GM23338 (cell line): ENCODE measurements around the gene ATP8A2. TPM values are rescaled to one million over a fixed set of nuclear protein-coding genes. Genes with fewer than 3 reads are reported as not detected.
A peak's percentile ranks its signal among the peaks of the same experiment; 100 is the strongest.

ENCODE experiments used
- ATAC-seq: fragments of 200-7000 bp; cut with Tn5 transposase; 3 replicates; pipeline ENCODE4 v1.9.1; 2020
- DNase-seq: peaks from one replicate; pipeline ENCODE4 v3.0.0-alpha.2; 2015; ENCODE audit warnings: low spot score
- H2AFZ ChIP-seq: fragments of 200-600 bp; sonication (generic); 2 replicates; pipeline ENCODE4 v1.8.0; 2016; ENCODE audit warnings: antibody characterized with exemption, mild to moderate bottlenecking, moderate library complexity
- H3F3A ChIP-seq: fragments of 200-600 bp; sonication (generic); replicated peaks from 2 replicates; pipeline ENCODE4 v1.8.0; 2017; ENCODE audit warnings: antibody characterized with exemption, mixed run types, low read depth
- H3K27ac ChIP-seq: fragments of 200-600 bp; sonication (generic); 2 replicates; pipeline ENCODE4 v1.6.1; 2016; ENCODE audit warnings: low read depth
- H3K27me3 ChIP-seq: fragments of 200-600 bp; sonication (generic); 2 replicates; pipeline ENCODE4 v1.8.0; 2016; ENCODE audit warnings: mild to moderate bottlenecking, mixed run types, moderate library complexity; ENCODE audit not compliant: insufficient read depth
- H3K36me3 ChIP-seq: fragments of 200-600 bp; sonication (generic); 2 replicates; pipeline ENCODE4 v1.8.0; 2016; ENCODE audit warnings: mild to moderate bottlenecking; ENCODE audit not compliant: insufficient read depth
- H3K4me1 ChIP-seq: fragments of 200-600 bp; sonication (generic); 2 replicates; pipeline ENCODE4 v1.8.0; 2016; ENCODE audit warnings: mild to moderate bottlenecking, moderate library complexity; ENCODE audit not compliant: insufficient read depth
- H3K4me2 ChIP-seq: fragments of 200-600 bp; sonication (generic); 2 replicates; pipeline ENCODE4 v1.7.1; 2017; ENCODE audit warnings: mixed run types
- H3K4me3 ChIP-seq: fragments of 200-600 bp; sonication (generic); 2 replicates; pipeline ENCODE4 v1.6.1; 2016; ENCODE audit warnings: mixed run types
- H3K79me2 ChIP-seq: fragments of 200-600 bp; sonication (generic); replicated peaks from 2 replicates; pipeline ENCODE4 v1.8.0; 2017; ENCODE audit warnings: mild to moderate bottlenecking; ENCODE audit not compliant: insufficient read depth
- H3K9me2 ChIP-seq: fragments of 200-600 bp; sonication (generic); 2 replicates; pipeline ENCODE4 v1.8.0; 2017; ENCODE audit not compliant: insufficient read depth
- H4K20me1 ChIP-seq: fragments of 200-600 bp; sonication (generic); replicated peaks from 2 replicates; pipeline ENCODE4 v1.8.0; 2017; ENCODE audit warnings: mild to moderate bottlenecking; ENCODE audit not compliant: insufficient read depth
- H3K27ac Mint-ChIP-seq: 2 replicates; pipeline ENCODE4 v1.8.0; 2020; ENCODE audit warnings: inconsistent platforms, mild to moderate bottlenecking, moderate library complexity, mixed read lengths
- H3K27me3 Mint-ChIP-seq: 3 replicates; pipeline ENCODE4 v1.8.0; 2022; ENCODE audit warnings: low read depth, mild to moderate bottlenecking, moderate library complexity, mixed read lengths, inconsistent platforms; ENCODE audit not compliant: insufficient read depth, poor library complexity
- H3K36me3 Mint-ChIP-seq: 3 replicates; pipeline ENCODE4 v1.8.0; 2021; ENCODE audit warnings: low read depth, mild to moderate bottlenecking, inconsistent platforms, moderate library complexity, mixed read lengths
- H3K4me1 Mint-ChIP-seq: 3 replicates; pipeline ENCODE4 v1.8.0; 2020; ENCODE audit warnings: mild to moderate bottlenecking, inconsistent platforms, mixed read lengths
- H3K4me3 Mint-ChIP-seq: 3 replicates; pipeline ENCODE4 v1.8.0; 2021; ENCODE audit warnings: moderate library complexity, mild to moderate bottlenecking, inconsistent platforms, mixed read lengths
- H3K9me3 Mint-ChIP-seq: 3 replicates; pipeline ENCODE4 v1.8.0; 2020; ENCODE audit warnings: moderate library complexity, mild to moderate bottlenecking, inconsistent platforms, mixed read lengths
- CREB1 ChIP-seq: fragments of 250-450 bp; sonication (Bioruptor Pico); IDR thresholded peaks from 2 replicates; pipeline ENCODE4 v1.5.0; 2020; ENCODE audit warnings: low read depth, mild to moderate bottlenecking, moderate library complexity
- EZH2 ChIP-seq: fragments of 200-600 bp; sonication (generic); IDR thresholded peaks from one replicate; pipeline ENCODE4 v1.8.0; 2017; ENCODE audit warnings: antibody characterized with exemption, mild to moderate bottlenecking, low read depth; ENCODE audit not compliant: unreplicated experiment
- JUNB ChIP-seq: IDR thresholded peaks from one replicate; pipeline ENCODE4 v1.6.1; 2016; ENCODE audit warnings: antibody characterized with exemption; ENCODE audit not compliant: unreplicated experiment
- NANOG ChIP-seq: IDR thresholded peaks from 2 replicates; pipeline ENCODE4 v1.6.1; 2016; ENCODE audit warnings: antibody characterized with exemption, borderline replicate concordance
- POLR2AphosphoS5 ChIP-seq: IDR thresholded peaks from 2 replicates; pipeline ENCODE4 v1.6.1; 2016; ENCODE audit warnings: antibody characterized with exemption, low read depth
- STAT1 ChIP-seq: IDR thresholded peaks from one replicate; pipeline ENCODE4 v1.6.1; 2016; ENCODE audit warnings: antibody characterized with exemption; ENCODE audit not compliant: unreplicated experiment
- ZNF114 ChIP-seq: fragments of 250-450 bp; sonication (Bioruptor Pico); IDR thresholded peaks from 2 replicates; pipeline ENCODE4 v1.5.0; 2020; ENCODE audit warnings: mild to moderate bottlenecking, moderate library complexity
- ZNF331 ChIP-seq: fragments of 250-450 bp; sonication (Bioruptor Pico); IDR thresholded peaks from 2 replicates; pipeline ENCODE4 v1.5.0; 2020; ENCODE audit warnings: low read depth, mild to moderate bottlenecking, moderate library complexity
- polyA plus RNA-seq: library from polyadenylated mRNA; unstranded; fragments of >200 nt; fragmentation: Nextera tagmentation; extraction: Ambion mirVana; gene quantifications from 2 replicates; pipeline ENCODE4 v1.2.1, GENCODE V29; 2016
- total RNA-seq: library from RNA; depleted of rRNA; stranded (reverse); fragments of >200 nt; shearing (Covaris generic); gene quantifications from 2 replicates; pipeline ENCODE4 v1.2.3, GENCODE V29; 2014
- TF ChIP-seq, protein P1 (sequence below): IDR thresholded peaks from 2 replicates; pipeline ENCODE4 v1.6.1; 2016; ENCODE audit warnings: antibody characterized with exemption
- TF ChIP-seq, protein P2 (sequence below): fragments of 250-450 bp; sonication (Bioruptor Pico); IDR thresholded peaks from 2 replicates; pipeline ENCODE4 v1.5.0; 2020; ENCODE audit warnings: mild to moderate bottlenecking, moderate library complexity
- TF ChIP-seq, protein P3 (sequence below): IDR thresholded peaks from one replicate; pipeline ENCODE4 v1.6.1; 2018; ENCODE audit warnings: antibody characterized with exemption; ENCODE audit not compliant: unreplicated experiment

ATP8A2 gene
- total and polyA plus RNA-seq, 2 experiments from 2014 or later = 5.7 to 8.8 TPM

DNA sequence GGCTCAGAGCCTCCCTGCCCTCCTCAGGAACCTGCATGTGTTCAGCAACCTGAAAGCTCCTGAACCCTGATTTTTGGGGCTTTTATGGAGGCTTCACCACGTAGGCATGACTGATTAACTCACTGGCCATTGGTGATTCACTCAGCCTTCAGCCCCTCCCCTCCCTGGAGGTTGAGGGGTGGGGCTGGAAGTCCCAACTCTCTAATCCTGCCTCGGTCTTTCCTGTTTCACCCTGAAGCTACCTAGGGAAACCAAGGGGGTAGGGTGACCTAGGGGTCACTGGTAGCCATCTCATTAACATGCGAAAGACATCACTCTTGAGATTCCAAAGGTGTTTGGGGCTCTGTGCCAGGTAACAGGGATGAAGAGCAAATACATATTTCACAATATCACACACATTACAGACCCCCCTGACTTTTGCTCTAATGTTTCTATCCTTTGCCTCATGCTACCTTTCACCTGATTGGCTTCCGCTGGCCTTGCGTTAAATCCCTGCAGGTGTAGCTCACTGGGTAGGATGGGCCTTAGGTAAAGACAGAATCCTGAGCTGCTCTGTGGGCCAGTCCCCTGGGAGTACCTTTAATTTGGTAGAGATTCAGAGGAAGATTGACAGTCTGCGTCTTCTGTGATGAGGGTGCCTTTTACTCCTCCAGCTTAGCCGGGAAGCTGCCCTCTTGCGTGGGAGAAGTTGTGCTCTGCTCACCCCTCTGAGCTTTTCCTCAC lies 260.6 kb downstream of the ATP8A2 start:
- Mint-ChIP-seq H3K36me3 (peaks cover 14% of the 10 kb centered on the region), H3K4me1 (peaks cover 38% of the 10 kb centered on the region), H3K4me3 (no peak overlapping the region), H3K9me3 (peaks cover 14% of the 10 kb centered on the region; the same call in 2 of the 3 replicates), H3K27me3 (no peaks in the 10 kb centered on the region), H3K27ac (no peak overlapping the region)
- H4K20me1 ChIP-seq = no peaks in the 10 kb centered on the region
- no peak overlapping the region for H3K4me3 ChIP-seq
- no peaks in the 10 kb centered on the region for H3K79me2 ChIP-seq
- TF ChIP-seq ZNF114 (no peak), EZH2 (no peak), STAT1 (no peak), ZNF331 (CRISPR knock-in tag) (no peak), POLR2AphosphoS5 (no peak), NANOG (no peak), CREB1 (CRISPR knock-in tag) (no peak), JUNB (no peak)
- TF ChIP-seq, protein P1, sequence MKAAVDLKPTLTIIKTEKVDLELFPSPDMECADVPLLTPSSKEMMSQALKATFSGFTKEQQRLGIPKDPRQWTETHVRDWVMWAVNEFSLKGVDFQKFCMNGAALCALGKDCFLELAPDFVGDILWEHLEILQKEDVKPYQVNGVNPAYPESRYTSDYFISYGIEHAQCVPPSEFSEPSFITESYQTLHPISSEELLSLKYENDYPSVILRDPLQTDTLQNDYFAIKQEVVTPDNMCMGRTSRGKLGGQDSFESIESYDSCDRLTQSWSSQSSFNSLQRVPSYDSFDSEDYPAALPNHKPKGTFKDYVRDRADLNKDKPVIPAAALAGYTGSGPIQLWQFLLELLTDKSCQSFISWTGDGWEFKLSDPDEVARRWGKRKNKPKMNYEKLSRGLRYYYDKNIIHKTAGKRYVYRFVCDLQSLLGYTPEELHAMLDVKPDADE = no peak
- TF ChIP-seq, protein P2, sequence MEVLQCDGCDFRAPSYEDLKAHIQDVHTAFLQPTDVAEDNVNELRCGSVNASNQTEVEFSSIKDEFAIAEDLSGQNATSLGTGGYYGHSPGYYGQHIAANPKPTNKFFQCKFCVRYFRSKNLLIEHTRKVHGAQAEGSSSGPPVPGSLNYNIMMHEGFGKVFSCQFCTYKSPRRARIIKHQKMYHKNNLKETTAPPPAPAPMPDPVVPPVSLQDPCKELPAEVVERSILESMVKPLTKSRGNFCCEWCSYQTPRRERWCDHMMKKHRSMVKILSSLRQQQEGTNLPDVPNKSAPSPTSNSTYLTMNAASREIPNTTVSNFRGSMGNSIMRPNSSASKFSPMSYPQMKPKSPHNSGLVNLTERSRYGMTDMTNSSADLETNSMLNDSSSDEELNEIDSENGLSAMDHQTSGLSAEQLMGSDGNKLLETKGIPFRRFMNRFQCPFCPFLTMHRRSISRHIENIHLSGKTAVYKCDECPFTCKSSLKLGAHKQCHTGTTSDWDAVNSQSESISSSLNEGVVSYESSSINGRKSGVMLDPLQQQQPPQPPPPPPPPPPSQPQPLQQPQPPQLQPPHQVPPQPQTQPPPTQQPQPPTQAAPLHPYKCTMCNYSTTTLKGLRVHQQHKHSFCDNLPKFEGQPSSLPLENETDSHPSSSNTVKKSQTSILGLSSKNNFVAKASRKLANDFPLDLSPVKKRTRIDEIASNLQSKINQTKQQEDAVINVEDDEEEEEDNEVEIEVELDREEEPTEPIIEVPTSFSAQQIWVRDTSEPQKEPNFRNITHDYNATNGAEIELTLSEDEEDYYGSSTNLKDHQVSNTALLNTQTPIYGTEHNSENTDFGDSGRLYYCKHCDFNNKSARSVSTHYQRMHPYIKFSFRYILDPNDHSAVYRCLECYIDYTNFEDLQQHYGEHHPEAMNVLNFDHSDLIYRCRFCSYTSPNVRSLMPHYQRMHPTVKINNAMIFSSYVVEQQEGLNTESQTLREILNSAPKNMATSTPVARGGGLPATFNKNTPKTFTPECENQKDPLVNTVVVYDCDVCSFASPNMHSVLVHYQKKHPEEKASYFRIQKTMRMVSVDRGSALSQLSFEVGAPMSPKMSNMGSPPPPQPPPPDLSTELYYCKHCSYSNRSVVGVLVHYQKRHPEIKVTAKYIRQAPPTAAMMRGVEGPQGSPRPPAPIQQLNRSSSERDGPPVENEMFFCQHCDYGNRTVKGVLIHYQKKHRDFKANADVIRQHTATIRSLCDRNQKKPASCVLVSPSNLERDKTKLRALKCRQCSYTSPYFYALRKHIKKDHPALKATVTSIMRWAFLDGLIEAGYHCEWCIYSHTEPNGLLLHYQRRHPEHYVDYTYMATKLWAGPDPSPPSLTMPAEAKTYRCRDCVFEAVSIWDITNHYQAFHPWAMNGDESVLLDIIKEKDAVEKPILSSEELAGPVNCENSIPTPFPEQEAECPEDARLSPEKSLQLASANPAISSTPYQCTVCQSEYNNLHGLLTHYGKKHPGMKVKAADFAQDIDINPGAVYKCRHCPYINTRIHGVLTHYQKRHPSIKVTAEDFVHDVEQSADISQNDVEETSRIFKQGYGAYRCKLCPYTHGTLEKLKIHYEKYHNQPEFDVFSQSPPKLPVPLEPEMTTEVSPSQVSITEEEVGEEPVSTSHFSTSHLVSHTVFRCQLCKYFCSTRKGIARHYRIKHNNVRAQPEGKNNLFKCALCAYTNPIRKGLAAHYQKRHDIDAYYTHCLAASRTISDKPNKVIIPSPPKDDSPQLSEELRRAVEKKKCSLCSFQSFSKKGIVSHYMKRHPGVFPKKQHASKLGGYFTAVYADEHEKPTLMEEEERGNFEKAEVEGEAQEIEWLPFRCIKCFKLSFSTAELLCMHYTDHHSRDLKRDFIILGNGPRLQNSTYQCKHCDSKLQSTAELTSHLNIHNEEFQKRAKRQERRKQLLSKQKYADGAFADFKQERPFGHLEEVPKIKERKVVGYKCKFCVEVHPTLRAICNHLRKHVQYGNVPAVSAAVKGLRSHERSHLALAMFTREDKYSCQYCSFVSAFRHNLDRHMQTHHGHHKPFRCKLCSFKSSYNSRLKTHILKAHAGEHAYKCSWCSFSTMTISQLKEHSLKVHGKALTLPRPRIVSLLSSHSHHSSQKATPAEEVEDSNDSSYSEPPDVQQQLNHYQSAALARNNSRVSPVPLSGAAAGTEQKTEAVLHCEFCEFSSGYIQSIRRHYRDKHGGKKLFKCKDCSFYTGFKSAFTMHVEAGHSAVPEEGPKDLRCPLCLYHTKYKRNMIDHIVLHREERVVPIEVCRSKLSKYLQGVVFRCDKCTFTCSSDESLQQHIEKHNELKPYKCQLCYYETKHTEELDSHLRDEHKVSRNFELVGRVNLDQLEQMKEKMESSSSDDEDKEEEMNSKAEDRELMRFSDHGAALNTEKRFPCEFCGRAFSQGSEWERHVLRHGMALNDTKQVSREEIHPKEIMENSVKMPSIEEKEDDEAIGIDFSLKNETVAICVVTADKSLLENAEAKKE (CRISPR knock-in tag) = no peak
- TF ChIP-seq, protein P3, sequence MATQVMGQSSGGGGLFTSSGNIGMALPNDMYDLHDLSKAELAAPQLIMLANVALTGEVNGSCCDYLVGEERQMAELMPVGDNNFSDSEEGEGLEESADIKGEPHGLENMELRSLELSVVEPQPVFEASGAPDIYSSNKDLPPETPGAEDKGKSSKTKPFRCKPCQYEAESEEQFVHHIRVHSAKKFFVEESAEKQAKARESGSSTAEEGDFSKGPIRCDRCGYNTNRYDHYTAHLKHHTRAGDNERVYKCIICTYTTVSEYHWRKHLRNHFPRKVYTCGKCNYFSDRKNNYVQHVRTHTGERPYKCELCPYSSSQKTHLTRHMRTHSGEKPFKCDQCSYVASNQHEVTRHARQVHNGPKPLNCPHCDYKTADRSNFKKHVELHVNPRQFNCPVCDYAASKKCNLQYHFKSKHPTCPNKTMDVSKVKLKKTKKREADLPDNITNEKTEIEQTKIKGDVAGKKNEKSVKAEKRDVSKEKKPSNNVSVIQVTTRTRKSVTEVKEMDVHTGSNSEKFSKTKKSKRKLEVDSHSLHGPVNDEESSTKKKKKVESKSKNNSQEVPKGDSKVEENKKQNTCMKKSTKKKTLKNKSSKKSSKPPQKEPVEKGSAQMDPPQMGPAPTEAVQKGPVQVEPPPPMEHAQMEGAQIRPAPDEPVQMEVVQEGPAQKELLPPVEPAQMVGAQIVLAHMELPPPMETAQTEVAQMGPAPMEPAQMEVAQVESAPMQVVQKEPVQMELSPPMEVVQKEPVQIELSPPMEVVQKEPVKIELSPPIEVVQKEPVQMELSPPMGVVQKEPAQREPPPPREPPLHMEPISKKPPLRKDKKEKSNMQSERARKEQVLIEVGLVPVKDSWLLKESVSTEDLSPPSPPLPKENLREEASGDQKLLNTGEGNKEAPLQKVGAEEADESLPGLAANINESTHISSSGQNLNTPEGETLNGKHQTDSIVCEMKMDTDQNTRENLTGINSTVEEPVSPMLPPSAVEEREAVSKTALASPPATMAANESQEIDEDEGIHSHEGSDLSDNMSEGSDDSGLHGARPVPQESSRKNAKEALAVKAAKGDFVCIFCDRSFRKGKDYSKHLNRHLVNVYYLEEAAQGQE = no peak
- no peak overlapping the region for H3K27ac ChIP-seq
- peak overlapping the region; percentile 25; the same call in 1 of the 2 replicates for H3K4me2 ChIP-seq
- H3K27me3 ChIP-seq = no peaks in the 10 kb centered on the region
- no peaks in the 10 kb centered on the region for H3K36me3 ChIP-seq
- no peaks in the 10 kb centered on the region for H3F3A ChIP-seq
- H3K4me1 ChIP-seq = peaks cover 33% of the 10 kb centered on the region
- DNase-seq (peak; percentile 65), ATAC-seq (peak; percentile 95)
- H3K9me2 ChIP-seq = 0 out of 2 replicates have a peak, but pooled peaks cover 7% of the 10 kb centered on the region
- no peak overlapping the region for H2AFZ ChIP-seq
